ENCODE results near the gene TLE4. TPM values are rescaled to one million over a fixed set of nuclear protein-coding genes. Genes with fewer than 3 reads are reported as not detected.

TLE4 gene
- total and polyA plus RNA-seq, 10 of the 15 experiments (the other 5 are each of a cell fraction or from before 2014, with no cell fraction given) = 5.3 to 53.3 (median 23.3) TPM

GRCh38 chr9:79655551-79655950, 83.8 kb downstream of the TLE4 start:
- no peaks in the 10 kb centered on the region for H3K9me3 ChIP-seq (replicated peaks; ENCODE audit: control insufficient read depth, insufficient read depth, low read length)
- peaks cover 0 to 4% of the 10 kb centered on the region in 2 experiments for H3K36me3 ChIP-seq (ENCODE audit: control insufficient read depth in 2 of 2, insufficient read depth in 2 of 2, low read length in 1 of 2)
- no TSS peak for BruUV-seq (replicated peaks)
- ChIA-PET CTCF (interaction anchor here (1.3 to 1.5 kb wide), 2 partner anchors 8 to 17 kb away, joined by 3 read pairs; no protein-coding TSS in a partner anchor), RAD21 (ENCODE audit: unreplicated experiment) (no interaction called here), SMC1A (ENCODE audit: uncharacterized antibody, unreplicated experiment) (no interaction called here), POLR2A (interaction anchor here (0.9 kb wide), 1 partner anchor 9 kb away, joined by 3 read pairs; no protein-coding TSS in a partner anchor)
- no peak overlapping the region for H3K9ac ChIP-seq (ENCODE audit: control insufficient read depth, insufficient read depth, low read length)
- no peak overlapping the region for H3K27ac ChIP-seq (ENCODE audit: control insufficient read depth, insufficient read depth)
- intact Hi-C loops (cut with micrococcal nuclease; ENCODE audit: unreplicated experiment) (no loop called here), in situ Hi-C loops (cut with MboI) (no loop called here)
- H3K4me1 ChIP-seq (ENCODE audit: control insufficient read depth, insufficient read depth, low read length) = no peaks in the 10 kb centered on the region
- ATAC-seq = no peak
- DNase-seq (ENCODE audit: low read depth, low spot score) = no peak
- H4K20me1 ChIP-seq (ENCODE audit: control insufficient read depth, insufficient read depth) = no peaks in the 10 kb centered on the region
- TF ChIP-seq, protein P1, sequence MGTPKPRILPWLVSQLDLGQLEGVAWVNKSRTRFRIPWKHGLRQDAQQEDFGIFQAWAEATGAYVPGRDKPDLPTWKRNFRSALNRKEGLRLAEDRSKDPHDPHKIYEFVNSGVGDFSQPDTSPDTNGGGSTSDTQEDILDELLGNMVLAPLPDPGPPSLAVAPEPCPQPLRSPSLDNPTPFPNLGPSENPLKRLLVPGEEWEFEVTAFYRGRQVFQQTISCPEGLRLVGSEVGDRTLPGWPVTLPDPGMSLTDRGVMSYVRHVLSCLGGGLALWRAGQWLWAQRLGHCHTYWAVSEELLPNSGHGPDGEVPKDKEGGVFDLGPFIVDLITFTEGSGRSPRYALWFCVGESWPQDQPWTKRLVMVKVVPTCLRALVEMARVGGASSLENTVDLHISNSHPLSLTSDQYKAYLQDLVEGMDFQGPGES (IDR thresholded peaks at IDR 0.05) = no peak
- no peak for TF ChIP-seq ZNF687 (IDR thresholded peaks at IDR 0.05)
- TF ChIP-seq NFIC (IDR thresholded peaks at IDR 0.05; ENCODE audit: low read depth, low read length) = no peak
- no peak for TF ChIP-seq WRNIP1 (IDR thresholded peaks at IDR 0.05; ENCODE audit: borderline replicate concordance, low read depth, low read length)
- TF ChIP-seq ZNF592 (IDR thresholded peaks at IDR 0.05) = no peak
- no peak for TF ChIP-seq BACH1 (IDR thresholded peaks at IDR 0.05; ENCODE audit: borderline replicate concordance)
- TF ChIP-seq DPF2 (IDR thresholded peaks at IDR 0.05) = no peak
- TF ChIP-seq ETV6 (conservative IDR thresholded peaks at IDR 0.05 in 1 of 2, IDR thresholded peaks at IDR 0.05 in 1 of 2; ENCODE audit: borderline replicate concordance in 1 of 2, low read depth in 1 of 2) = no peak
- no peak for TF ChIP-seq TCF3 (IDR thresholded peaks at IDR 0.05; ENCODE audit: borderline replicate concordance, insufficient read depth, low read depth, low read length)
- no peak for TF ChIP-seq RB1 (IDR thresholded peaks at IDR 0.05; ENCODE audit: borderline replicate concordance)
- no peak for TF ChIP-seq SIX5 (IDR thresholded peaks at IDR 0.05; ENCODE audit: low read depth, low read length, severe bottlenecking)
- H3K4me3 ChIP-seq = no peak overlapping the region
- no peak for FAIRE-seq
- no peak overlapping the region for H3K4me2 ChIP-seq (ENCODE audit: control insufficient read depth, insufficient read depth)
- no peaks in the 10 kb centered on the region for H3K79me2 ChIP-seq (ENCODE audit: control insufficient read depth, insufficient read depth, low read length)
- H2AFZ ChIP-seq (ENCODE audit: control insufficient read depth, low read depth, low read length) = no peak overlapping the region
- H3K27me3 ChIP-seq (replicated peaks in 1 of 2; ENCODE audit: control insufficient read depth in 2 of 2, insufficient read depth in 2 of 2, low read length in 1 of 2) = no peaks in the 10 kb centered on the region
